Measurements from ENCODE around the gene TRRAP. TPM values are rescaled to one million over a fixed set of nuclear protein-coding genes. Genes with fewer than 3 reads are reported as not detected.

TRRAP gene
- polyA plus RNA-seq, 1 donor (not counting 4 experiments of a cell fraction or from before 2014, with no cell fraction given) = 6.1 TPM

DNA sequence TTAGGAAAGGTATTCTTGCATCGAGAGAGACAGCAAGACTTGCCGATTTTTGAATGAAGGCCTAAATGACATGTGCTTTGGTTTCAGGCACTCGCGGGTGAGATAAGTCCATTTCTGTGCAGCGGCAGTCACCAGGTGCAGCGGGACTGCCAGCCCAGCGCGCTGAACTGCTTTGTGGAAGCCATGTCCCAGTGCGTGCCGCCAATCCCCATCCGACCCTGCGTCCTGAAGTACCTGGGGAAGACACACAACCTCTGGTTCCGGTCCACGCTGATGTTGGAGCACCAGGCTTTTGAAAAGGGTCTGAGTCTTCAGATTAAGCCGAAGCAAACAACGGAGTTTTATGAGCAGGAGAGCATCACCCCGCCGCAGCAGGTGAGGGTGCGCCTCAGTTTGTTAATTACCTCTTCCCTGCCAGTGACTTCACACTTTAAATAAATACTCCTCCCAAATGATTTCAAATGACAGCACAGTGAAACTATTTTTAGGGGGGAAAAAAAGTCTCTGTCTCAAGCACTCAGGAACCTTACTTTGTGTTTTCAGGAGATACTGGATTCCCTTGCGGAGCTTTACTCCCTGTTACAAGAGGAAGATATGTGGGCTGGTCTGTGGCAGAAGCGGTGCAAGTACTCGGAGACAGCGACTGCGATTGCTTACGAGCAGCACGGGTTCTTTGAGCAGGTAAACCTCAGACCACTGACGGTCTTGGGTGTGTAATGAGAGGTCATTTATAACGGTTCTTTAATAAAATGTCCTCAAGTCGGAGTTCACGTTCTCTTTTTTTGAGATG, 98.3 kb downstream of the TRRAP start:
- peaks cover 25 to 38% of the 10 kb centered on the region in 2 experiments for H3K36me3 ChIP-seq (ENCODE audit: control insufficient read depth in 2 of 2, extremely low read depth in 1 of 2, insufficient read depth in 2 of 2, low read length in 2 of 2)
- no peak for TF ChIP-seq CTCF (optimal IDR thresholded peaks at IDR 0.05 in 1 of 3, IDR thresholded peaks at IDR 0.05 in 1 of 3, conservative IDR thresholded peaks at IDR 0.05 in 1 of 3; ENCODE audit: extremely low read depth in 1 of 3, insufficient read depth in 2 of 3, low read length in 3 of 3)
- TF ChIP-seq EZH2 (IDR thresholded peaks at IDR 0.05; ENCODE audit: low read length) = no peak
- dilution Hi-C loops (cut with MboI; ENCODE audit: extremely low pct_ligation_motif_present, low sequenced_read_pairs) = no loop called here

GRCh38 chr7:98978672-98979071, 100.3 kb downstream of the TRRAP start:
- no peaks in the 10 kb centered on the region for H3K79me2 ChIP-seq (ENCODE audit: control insufficient read depth, insufficient read depth, low read length)
- no peaks in the 10 kb centered on the region for H3K27me3 ChIP-seq (ENCODE audit: control insufficient read depth, extremely low read depth, insufficient read depth, low read length)
- no peak for FAIRE-seq
- no peak overlapping the region for H3K9ac ChIP-seq (ENCODE audit: control insufficient read depth, extremely low read depth, insufficient read depth, low read length)
- no peak for DNase-seq (ENCODE audit: low read depth, low spot score)
- no peak overlapping the region for H3K4me2 ChIP-seq (ENCODE audit: control insufficient read depth, extremely low read depth, insufficient read depth, low read depth, low read length)
- H4K20me1 ChIP-seq (ENCODE audit: control insufficient read depth, extremely low read depth, insufficient read depth, low read length) = no peaks in the 10 kb centered on the region
- no peaks in the 10 kb centered on the region for H3K9me3 ChIP-seq (ENCODE audit: control insufficient read depth, low read depth, low read length)
- no peak overlapping the region for H2AFZ ChIP-seq (ENCODE audit: control insufficient read depth, low read length)
- H3K27ac ChIP-seq (ENCODE audit: control insufficient read depth, insufficient read depth, low read length) = no peak overlapping the region
- dilution Hi-C loops (cut with MboI; ENCODE audit: extremely low pct_ligation_motif_present, low sequenced_read_pairs) = no loop called here
- H3K4me3 ChIP-seq (ENCODE audit: control insufficient read depth in 2 of 3, extremely low read depth in 1 of 3, insufficient read depth in 2 of 3, low read depth in 1 of 3, low read length in 3 of 3) = no peak overlapping the region
- peaks cover 31 to 37% of the 10 kb centered on the region in 2 experiments for H3K36me3 ChIP-seq (ENCODE audit: control insufficient read depth in 2 of 2, extremely low read depth in 1 of 2, insufficient read depth in 2 of 2, low read length in 2 of 2)
- H3K4me1 ChIP-seq (ENCODE audit: control insufficient read depth, extremely low read depth, insufficient read depth, low read length) = no peaks in the 10 kb centered on the region
- TF ChIP-seq CTCF (optimal IDR thresholded peaks at IDR 0.05 in 1 of 3, IDR thresholded peaks at IDR 0.05 in 1 of 3, conservative IDR thresholded peaks at IDR 0.05 in 1 of 3; ENCODE audit: extremely low read depth in 1 of 3, insufficient read depth in 2 of 3, low read length in 3 of 3) (no peak), EZH2 (IDR thresholded peaks at IDR 0.05; ENCODE audit: low read length) (no peak)
- H3K9me1 ChIP-seq (ENCODE audit: control insufficient read depth, extremely low read depth, insufficient read depth, low read length) = no peaks in the 10 kb centered on the region

More for the DNA sequence above, 98.3 kb downstream of the TRRAP start:
- H3K9ac ChIP-seq (ENCODE audit: control insufficient read depth, extremely low read depth, insufficient read depth, low read length) = no peak overlapping the region
- H3K27me3 ChIP-seq (ENCODE audit: control insufficient read depth, extremely low read depth, insufficient read depth, low read length) = no peaks in the 10 kb centered on the region
- H3K79me2 ChIP-seq (ENCODE audit: control insufficient read depth, insufficient read depth, low read length) = no peaks in the 10 kb centered on the region
- no peak for FAIRE-seq
- H3K9me3 ChIP-seq (ENCODE audit: control insufficient read depth, low read depth, low read length) = no peaks in the 10 kb centered on the region
- no peak for DNase-seq (ENCODE audit: low read depth, low spot score)
- no peak overlapping the region for H3K4me2 ChIP-seq (ENCODE audit: control insufficient read depth, extremely low read depth, insufficient read depth, low read depth, low read length)
- no peak overlapping the region for H2AFZ ChIP-seq (ENCODE audit: control insufficient read depth, low read length)
- no peaks in the 10 kb centered on the region for H3K9me1 ChIP-seq (ENCODE audit: control insufficient read depth, extremely low read depth, insufficient read depth, low read length)
- no peaks in the 10 kb centered on the region for H3K4me1 ChIP-seq (ENCODE audit: control insufficient read depth, extremely low read depth, insufficient read depth, low read length)
- H3K27ac ChIP-seq (ENCODE audit: control insufficient read depth, insufficient read depth, low read length) = no peak overlapping the region
- no peaks in the 10 kb centered on the region for H4K20me1 ChIP-seq (ENCODE audit: control insufficient read depth, extremely low read depth, insufficient read depth, low read length)
- no peak overlapping the region for H3K4me3 ChIP-seq (ENCODE audit: control insufficient read depth in 2 of 3, extremely low read depth in 1 of 3, insufficient read depth in 2 of 3, low read depth in 1 of 3, low read length in 3 of 3)
